GM13977 (cell line): ENCODE measurements around the gene CYB561.

Source experiments
- DNase-seq: peaks from one replicate; pipeline ENCODE4 v3.0.0; 2012; ENCODE audit warnings: low spot score
- in situ Hi-C: fragments of 300-500 bp; cut with MboI; formaldehyde crosslinking; loops from one replicate; pipeline ENCODE4 v1.12.0; 2022; ENCODE audit warnings: low sequenced_read_pairs, low pct_unique_long_range_greater_than_20kb, mixed read lengths, inconsistent platforms; ENCODE audit not compliant: unreplicated experiment
- TF ChIP-seq, protein P1 (sequence below): IDR thresholded peaks from 2 replicates; pipeline ENCODE4 v1.5.1; 2012; ENCODE audit warnings: mild to moderate bottlenecking, control low read depth; ENCODE audit not compliant: insufficient read depth; ENCODE audit errors: extremely low read depth, missing control alignments

The CYB561 gene

DNA sequence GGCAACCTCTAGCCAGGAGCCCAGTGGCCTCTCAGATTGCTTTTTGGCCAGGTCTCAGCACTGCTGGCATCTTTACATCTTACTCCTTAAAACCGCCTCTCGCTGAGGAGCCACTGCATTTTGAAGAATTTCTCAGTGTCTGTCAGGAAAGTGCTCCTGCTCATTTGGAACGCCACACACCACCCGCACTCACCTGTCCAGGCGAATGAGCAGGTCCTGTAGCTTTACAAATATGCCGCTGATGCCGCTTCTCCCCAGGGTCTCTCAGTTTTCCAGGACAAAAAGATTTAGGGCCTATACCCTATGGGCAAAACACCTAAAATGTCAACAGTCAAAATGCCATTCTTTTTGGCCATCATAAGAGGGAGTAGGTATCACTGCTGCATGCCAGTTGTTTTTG lies 22.1 kb downstream of the CYB561 start:
- in situ Hi-C loops = loop anchor here (5.0 to 25.0 kb wide), 3 partner anchors 61 to 712 kb away; no protein-coding TSS in a partner anchor
- TF ChIP-seq, protein P1, sequence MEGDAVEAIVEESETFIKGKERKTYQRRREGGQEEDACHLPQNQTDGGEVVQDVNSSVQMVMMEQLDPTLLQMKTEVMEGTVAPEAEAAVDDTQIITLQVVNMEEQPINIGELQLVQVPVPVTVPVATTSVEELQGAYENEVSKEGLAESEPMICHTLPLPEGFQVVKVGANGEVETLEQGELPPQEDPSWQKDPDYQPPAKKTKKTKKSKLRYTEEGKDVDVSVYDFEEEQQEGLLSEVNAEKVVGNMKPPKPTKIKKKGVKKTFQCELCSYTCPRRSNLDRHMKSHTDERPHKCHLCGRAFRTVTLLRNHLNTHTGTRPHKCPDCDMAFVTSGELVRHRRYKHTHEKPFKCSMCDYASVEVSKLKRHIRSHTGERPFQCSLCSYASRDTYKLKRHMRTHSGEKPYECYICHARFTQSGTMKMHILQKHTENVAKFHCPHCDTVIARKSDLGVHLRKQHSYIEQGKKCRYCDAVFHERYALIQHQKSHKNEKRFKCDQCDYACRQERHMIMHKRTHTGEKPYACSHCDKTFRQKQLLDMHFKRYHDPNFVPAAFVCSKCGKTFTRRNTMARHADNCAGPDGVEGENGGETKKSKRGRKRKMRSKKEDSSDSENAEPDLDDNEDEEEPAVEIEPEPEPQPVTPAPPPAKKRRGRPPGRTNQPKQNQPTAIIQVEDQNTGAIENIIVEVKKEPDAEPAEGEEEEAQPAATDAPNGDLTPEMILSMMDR = no peak
- DNase-seq = no peak

DNA sequence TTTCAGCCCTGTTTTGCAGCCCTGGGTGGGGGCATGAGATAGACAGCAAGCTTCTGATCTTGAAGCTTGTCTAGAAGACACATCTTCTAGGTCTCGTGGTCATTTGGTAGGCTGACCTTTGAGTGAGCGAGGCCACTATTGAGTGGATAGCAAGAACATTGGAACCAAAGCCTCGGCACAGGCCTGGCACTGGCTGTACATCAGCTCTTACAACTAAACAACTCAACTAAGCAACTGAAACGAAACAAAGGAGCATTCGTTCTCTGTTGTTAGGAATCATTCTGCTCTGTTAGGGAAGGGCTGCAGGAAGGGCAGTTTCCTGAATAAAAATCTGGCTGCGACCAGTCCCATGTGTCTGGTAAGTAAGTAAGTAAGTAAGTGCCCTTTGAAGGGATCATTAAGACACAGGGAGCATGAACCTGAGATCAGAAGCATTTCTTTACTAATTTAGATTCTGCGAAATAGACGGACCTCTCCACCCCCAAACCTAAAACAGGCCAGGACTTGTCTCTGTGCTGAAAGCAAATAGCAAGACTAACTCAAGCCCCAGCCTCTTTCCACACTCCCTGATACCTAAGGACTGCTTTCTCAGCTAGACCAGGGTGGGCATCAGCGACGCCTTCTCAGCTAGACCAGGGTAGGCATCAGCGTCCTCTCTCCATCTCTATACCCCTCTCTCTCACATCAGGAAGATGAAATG lies 22.7 kb downstream of the CYB561 start:
- TF ChIP-seq, protein P1 = no peak
- in situ Hi-C loops = loop anchor here (5.0 to 25.0 kb wide), 3 partner anchors 61 to 711 kb away; no protein-coding TSS in a partner anchor
- DNase-seq = no peak

- no peak for DNase-seq
- in situ Hi-C loops = loop anchor here (5.0 to 25.0 kb wide), 3 partner anchors 63 to 710 kb away; no protein-coding TSS in a partner anchor
- TF ChIP-seq, protein P1 = no peak
Observed at GRCh38 chr17:63421681-63422645, 24.1 kb downstream of the CYB561 start.

DNA sequence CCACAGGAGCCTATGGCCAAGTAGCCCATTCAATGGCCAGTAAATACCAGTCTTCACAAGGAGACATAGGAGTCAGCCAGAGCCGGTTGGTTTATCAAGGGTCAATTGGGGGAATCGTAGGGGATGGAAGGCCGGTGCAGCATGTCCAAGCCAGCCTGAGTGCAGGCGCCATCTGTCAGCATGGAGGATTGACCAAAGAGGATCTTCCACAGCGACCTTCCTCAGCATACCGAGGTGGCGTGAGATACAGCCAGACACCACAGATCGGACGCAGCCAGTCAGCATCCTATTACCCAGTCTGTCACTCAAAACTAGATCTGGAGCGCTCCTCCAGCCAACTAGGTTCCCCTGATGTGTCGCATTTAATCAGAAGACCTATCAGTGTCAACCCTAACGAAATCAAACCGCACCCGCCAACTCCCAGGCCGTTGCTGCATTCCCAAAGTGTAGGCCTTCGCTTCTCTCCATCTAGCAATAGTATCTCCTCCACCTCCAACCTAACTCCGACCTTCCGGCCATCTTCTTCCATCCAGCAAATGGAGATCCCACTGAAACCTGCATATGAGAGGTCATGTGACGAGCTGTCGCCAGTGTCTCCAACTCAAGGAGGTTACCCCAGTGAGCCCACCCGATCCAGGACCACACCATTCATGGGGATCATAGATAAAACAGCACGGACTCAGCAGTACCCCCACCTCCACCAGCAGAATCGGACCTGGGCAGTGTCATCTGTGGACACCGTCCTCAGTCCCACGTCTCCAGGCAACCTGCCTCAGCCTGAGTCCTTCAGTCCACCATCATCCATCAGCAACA lies 25.0 kb downstream of the CYB561 start:
- in situ Hi-C loops = loop anchor here (5.0 to 25.0 kb wide), 3 partner anchors 64 to 709 kb away; no protein-coding TSS in a partner anchor
- no peak for DNase-seq
- TF ChIP-seq, protein P1 = no peak

DNA sequence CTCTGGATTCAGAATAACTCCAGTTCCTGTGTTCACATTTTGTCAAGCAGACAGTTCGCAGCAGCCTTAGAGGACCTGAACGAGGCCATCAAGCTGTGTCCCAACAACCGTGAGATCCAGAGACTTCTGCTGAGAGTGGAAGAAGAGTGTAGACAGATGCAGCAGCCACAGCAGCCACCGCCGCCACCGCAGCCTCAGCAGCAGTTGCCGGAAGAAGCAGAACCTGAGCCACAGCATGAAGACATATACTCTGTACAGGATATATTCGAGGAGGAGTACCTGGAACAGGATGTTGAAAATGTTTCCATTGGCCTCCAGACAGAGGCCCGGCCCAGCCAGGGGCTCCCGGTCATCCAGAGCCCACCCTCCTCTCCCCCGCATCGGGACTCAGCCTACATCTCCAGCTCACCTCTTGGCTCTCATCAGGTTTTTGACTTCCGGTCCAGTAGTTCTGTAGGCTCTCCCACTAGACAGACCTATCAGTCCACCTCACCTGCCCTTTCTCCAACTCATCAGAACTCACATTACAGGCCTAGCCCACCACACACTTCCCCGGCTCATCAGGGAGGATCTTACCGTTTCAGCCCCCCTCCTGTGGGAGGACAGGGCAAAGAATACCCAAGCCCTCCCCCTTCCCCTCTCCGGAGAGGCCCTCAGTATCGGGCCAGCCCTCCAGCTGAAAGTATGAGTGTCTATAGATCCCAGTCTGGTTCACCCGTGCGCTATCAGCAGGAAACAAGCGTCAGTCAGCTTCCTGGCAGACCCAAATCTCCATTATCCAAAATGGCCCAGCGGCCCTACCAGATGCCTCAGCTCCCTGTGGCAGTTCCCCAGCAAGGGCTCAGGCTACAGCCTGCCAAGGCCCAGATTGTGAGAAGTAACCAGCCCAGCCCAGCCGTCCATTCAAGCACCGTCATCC lies 25.9 kb downstream of the CYB561 start:
- TF ChIP-seq, protein P1 = no peak
- no peak for DNase-seq
- in situ Hi-C loops = loop anchor here (5.0 to 25.0 kb wide), 3 partner anchors 65 to 708 kb away; no protein-coding TSS in a partner anchor
